Neural crest cell (in vitro differentiated cells): ENCODE data around the gene FRMD4B. TPM values are rescaled to one million over a fixed set of nuclear protein-coding genes. Genes with fewer than 3 reads are reported as not detected.

Source experiments
- DNase-seq: peaks from one replicate; pipeline ENCODE4 v3.0.0; 2021; ENCODE audit warnings: low read depth, mixed read lengths, low spot score
- H3K27ac Mint-ChIP-seq: one replicate; pipeline ENCODE4 v1.8.0; 2021; ENCODE audit warnings: mild to moderate bottlenecking, mixed read lengths; ENCODE audit not compliant: unreplicated experiment
- H3K27me3 Mint-ChIP-seq: 2 replicates; pipeline ENCODE4 v1.8.0; 2021; ENCODE audit warnings: low read depth, mild to moderate bottlenecking, mixed read lengths
- H3K36me3 Mint-ChIP-seq: 2 replicates; pipeline ENCODE4 v1.8.0; 2021; ENCODE audit warnings: low read depth, mild to moderate bottlenecking, mixed read lengths
- H3K4me1 Mint-ChIP-seq: 2 replicates; pipeline ENCODE4 v1.8.0; 2021; ENCODE audit warnings: mixed read lengths
- H3K4me3 Mint-ChIP-seq: one replicate; pipeline ENCODE4 v1.8.0; 2021; ENCODE audit warnings: mild to moderate bottlenecking, mixed read lengths
- H3K9me3 Mint-ChIP-seq: 2 replicates; pipeline ENCODE4 v1.8.0; 2021; ENCODE audit warnings: mixed read lengths
- CTCF ChIP-seq: fragments of 200-600 bp; sonication (generic); conservative IDR thresholded peaks from 2 replicates; pipeline ENCODE4 v1.5.0; 2021; ENCODE audit warnings: antibody characterized with exemption, mild to moderate bottlenecking
- total RNA-seq: library from RNA; stranded (reverse); gene quantifications from 2 replicates; pipeline ENCODE4 v1.2.1, GENCODE V29; 2021

FRMD4B gene
- total RNA-seq, 1 donor from 2014 or later, result 17.2 TPM

- no peaks in the 10 kb centered on the region for H3K4me1 Mint-ChIP-seq
- no peak overlapping the region for H3K27ac Mint-ChIP-seq
- H3K4me3 Mint-ChIP-seq, result no peak overlapping the region
- no peak for TF ChIP-seq CTCF
- H3K36me3 Mint-ChIP-seq, result no peaks in the 10 kb centered on the region
- no peaks in the 10 kb centered on the region for H3K9me3 Mint-ChIP-seq
- H3K27me3 Mint-ChIP-seq, result no peaks in the 10 kb centered on the region
- DNase-seq, result no peak
Observed at GRCh38 chr3:69360690-69361089, 25.2 kb downstream of the FRMD4B start.

GRCh38 chr3:69359916-69360315, 26.0 kb downstream of the FRMD4B start:
- Mint-ChIP-seq H3K27me3 (no peaks in the 10 kb centered on the region), H3K9me3 (no peaks in the 10 kb centered on the region), H3K27ac (no peak overlapping the region), H3K4me1 (no peaks in the 10 kb centered on the region), H3K4me3 (no peak overlapping the region), H3K36me3 (no peaks in the 10 kb centered on the region)
- no peak for DNase-seq
- TF ChIP-seq CTCF, result no peak

DNA sequence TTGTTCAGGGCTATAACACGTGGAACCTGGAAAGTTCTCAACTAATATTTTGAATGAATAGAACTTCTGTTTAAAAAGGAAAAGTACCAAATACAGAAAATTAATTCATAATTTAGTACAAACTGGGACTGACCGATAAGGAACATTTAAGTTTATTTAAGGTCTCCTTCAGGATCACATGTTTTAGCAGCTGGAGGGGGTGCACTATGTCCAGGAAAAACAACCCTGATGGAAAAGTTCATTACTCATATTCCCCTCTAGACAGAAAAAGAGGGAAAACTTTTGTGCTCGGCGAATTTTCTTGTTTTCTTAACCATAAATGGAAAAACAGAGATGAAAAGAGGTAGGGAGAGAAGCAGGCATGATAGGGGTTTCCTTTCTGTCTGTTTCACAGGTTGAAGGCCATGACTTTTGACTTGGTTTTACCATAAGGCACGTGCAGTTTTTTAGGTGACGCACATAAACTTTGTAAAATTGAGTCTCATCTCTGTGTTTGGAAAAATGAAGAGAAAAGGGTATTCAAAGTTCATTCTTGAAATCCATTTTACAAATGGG, 26.5 kb downstream of the FRMD4B start:
- Mint-ChIP-seq H3K36me3 (no peaks in the 10 kb centered on the region), H3K9me3 (no peaks in the 10 kb centered on the region), H3K4me1 (no peaks in the 10 kb centered on the region), H3K27me3 (no peaks in the 10 kb centered on the region), H3K4me3 (no peak overlapping the region), H3K27ac (no peak overlapping the region)
- TF ChIP-seq CTCF, result no peak
- no peak for DNase-seq

GRCh38 chr3:69357196-69357595, 28.7 kb downstream of the FRMD4B start:
- no peak overlapping the region for H3K4me3 Mint-ChIP-seq
- no peak for TF ChIP-seq CTCF
- peaks cover 10% of the 10 kb centered on the region for H3K4me1 Mint-ChIP-seq
- no peaks in the 10 kb centered on the region for H3K9me3 Mint-ChIP-seq
- DNase-seq, result no peak
- H3K27ac Mint-ChIP-seq, result no peak overlapping the region
- no peaks in the 10 kb centered on the region for H3K27me3 Mint-ChIP-seq
- H3K36me3 Mint-ChIP-seq, result no peaks in the 10 kb centered on the region

- peaks cover 2% of the 10 kb centered on the region for H3K36me3 Mint-ChIP-seq
- H3K27me3 Mint-ChIP-seq, result no peaks in the 10 kb centered on the region
- TF ChIP-seq CTCF, result no peak
- no peaks in the 10 kb centered on the region for H3K9me3 Mint-ChIP-seq
- H3K27ac Mint-ChIP-seq, result no peak overlapping the region
- H3K4me1 Mint-ChIP-seq, result peaks cover 11% of the 10 kb centered on the region
- H3K4me3 Mint-ChIP-seq, result no peak overlapping the region
- DNase-seq, result no peak
Observed at GRCh38 chr3:69354948-69355347, 30.9 kb downstream of the FRMD4B start.
